CD4-positive, alpha-beta T cell treated with Interleukin-4 for 4 hours (primary cell): Measurements from ENCODE around the gene CRYGS.
"Not testable (repeated sequence)": the region's sequence is repeated elsewhere in the genome, so short reads cannot be mapped to it uniquely, and the experiment has no call there.

Experiments
- DNase-seq: peaks from one replicate; pipeline ENCODE4 v3.0.0-alpha.2; 2020

The CRYGS gene

GRCh38 chr3:186551387-186551786 lies 7.2 kb upstream of the CRYGS start:
- DNase-seq, result no peak

GRCh38 chr3:186549497-186549896 lies 5.3 kb upstream of the CRYGS start:
- DNase-seq, result no peak

GRCh38 chr3:186540835-186541226 lies 3.3 kb downstream of the CRYGS start:
- DNase-seq, result no peak

GRCh38 chr3:186540221-186540834 lies 3.9 kb downstream of the CRYGS start:
- peak; percentile 89 for DNase-seq

GRCh38 chr3:186538779-186539178 lies 5.4 kb downstream of the CRYGS start:
- no peak for DNase-seq

GRCh38 chr3:186536883-186537844 lies 7.0 kb downstream of the CRYGS start:
- DNase-seq, result no peak

GRCh38 chr3:186534113-186534669 lies 10.0 kb downstream of the CRYGS start:
- peak; percentile 64 for DNase-seq

GRCh38 chr3:186532598-186533072 lies 11.5 kb downstream of the CRYGS start:
- DNase-seq, result no peak

GRCh38 chr3:186531694-186532093 lies 12.5 kb downstream of the CRYGS start:
- DNase-seq, result not testable (repeated sequence)

GRCh38 chr3:186530415-186530814 lies 13.8 kb downstream of the CRYGS start:
- no peak for DNase-seq

GRCh38 chr3:186529201-186529999 lies 14.8 kb downstream of the CRYGS start:
- DNase-seq, result no peak

GRCh38 chr3:186526256-186526606 lies 17.9 kb downstream of the CRYGS start:
- DNase-seq, result no peak

GRCh38 chr3:186525369-186526255 lies 18.6 kb downstream of the CRYGS start:
- no peak for DNase-seq

- DNase-seq, result no peak
These were observed 19.6 kb downstream of the CRYGS start for GRCh38 chr3:186524616-186525015.

GRCh38 chr3:186523434-186523833 lies 20.7 kb downstream of the CRYGS start:
- no peak for DNase-seq

- DNase-seq, result no peak
These were observed 21.2 kb downstream of the CRYGS start for GRCh38 chr3:186523022-186523421.

GRCh38 chr3:186520957-186521842 lies 23.0 kb downstream of the CRYGS start:
- DNase-seq, result no peak

- no peak for DNase-seq
These were observed 23.7 kb downstream of the CRYGS start for GRCh38 chr3:186520431-186520830.

GRCh38 chr3:186519021-186519658 lies 25.0 kb downstream of the CRYGS start:
- peak; percentile 82 for DNase-seq

- no peak for DNase-seq
These were observed 27.0 kb downstream of the CRYGS start for GRCh38 chr3:186517218-186517617.
